GM19455 (cell line): ENCODE results near the gene LDLRAD4.
"Not testable (repeated sequence)": the region's sequence is repeated elsewhere in the genome, so short reads cannot be mapped to it uniquely, and the experiment has no call there.

Experiments used
- ATAC-seq: cut with Tn5 transposase; IDR thresholded peaks from one replicate; pipeline ENCODE4 v1.9.1; 2021; ENCODE audit not compliant: unreplicated experiment

Gene LDLRAD4

DNA sequence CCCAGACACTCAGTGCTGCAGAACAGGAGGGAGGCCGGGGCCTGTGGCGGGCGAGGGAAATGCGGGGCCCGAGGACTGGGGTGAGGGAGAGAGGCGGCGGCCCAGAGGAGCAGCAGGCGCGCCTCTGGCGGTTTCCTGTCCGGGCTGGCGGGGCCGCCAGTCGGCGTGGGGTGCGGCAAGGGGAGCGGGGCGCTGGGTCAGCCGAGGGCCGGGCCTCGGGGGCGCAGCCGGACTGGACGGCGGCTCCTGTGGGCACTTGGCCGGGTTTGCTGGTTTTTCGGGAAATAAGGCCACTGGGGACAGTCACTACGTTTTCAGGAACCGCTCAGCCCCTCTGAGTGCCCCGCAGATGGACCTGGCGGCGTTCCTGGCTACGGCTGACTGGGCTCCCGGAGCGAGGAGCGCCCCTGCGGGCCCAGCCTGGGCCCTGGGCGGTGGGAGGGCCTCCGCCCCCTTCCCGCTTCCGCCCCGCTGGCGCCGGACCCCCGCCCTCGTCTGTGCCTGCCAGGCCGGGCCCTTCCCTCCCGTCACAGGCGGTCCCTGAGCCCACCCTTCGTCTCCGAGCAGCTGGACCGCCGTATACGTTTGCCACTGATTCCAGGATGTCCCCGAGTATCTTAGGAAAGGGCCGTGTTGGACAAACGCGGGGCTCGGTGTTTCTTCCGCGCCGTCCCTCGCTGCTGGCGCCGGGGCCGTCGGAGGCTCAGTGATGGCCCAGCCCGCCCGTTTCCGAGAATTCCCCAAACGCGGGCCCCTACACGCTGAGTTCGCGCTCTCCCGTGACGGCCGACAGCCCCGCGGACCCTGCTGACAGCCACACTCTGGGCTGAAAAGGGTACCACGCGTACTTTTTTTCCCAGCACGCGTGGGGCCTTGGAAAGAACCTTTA, 423.2 kb downstream of the LDLRAD4 start:
- no peak for ATAC-seq

DNA sequence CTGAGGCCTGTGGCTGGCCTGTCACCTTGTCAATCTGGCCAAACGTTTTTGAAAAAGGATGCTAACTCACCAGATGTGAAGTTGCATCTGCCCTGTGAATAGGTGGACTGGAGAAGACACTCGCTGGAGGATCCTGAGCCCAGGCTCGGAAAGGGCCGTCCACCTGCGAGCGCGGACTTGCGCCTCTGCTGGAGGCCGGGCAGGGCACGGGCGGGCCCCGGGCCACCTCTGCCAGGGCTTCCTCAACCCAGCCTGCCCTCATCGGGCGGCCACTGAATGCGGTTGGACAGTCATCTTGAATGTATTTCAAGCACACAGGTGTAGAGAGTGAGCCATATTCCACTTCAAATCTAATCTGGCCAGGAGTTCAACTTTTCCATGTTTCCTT, 423.9 kb downstream of the LDLRAD4 start:
- no peak for ATAC-seq

DNA sequence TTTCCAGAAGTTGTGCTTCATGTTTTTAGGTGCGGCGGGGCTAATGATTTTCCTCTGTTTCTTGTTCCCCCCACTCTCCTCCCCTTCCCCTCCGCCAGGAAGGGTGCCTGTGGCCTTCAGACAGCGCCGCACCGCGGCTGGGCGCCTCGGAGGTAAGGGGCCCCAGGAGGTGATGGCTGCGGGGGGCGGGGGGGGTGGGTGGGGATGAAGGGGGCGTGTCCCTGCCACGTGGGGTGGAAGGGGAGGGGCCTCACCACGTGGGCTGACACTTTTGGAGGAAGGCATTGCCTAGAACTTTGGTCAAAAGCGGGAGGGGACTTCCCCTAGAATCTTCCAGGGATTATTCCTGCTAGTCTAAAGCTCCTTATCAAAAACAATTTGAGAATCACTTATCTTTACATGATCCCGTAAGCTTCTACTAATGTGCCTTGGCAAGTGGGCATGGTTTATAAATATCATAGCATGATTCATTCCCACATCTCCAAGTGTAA, 424.7 kb downstream of the LDLRAD4 start:
- ATAC-seq = no peak

DNA sequence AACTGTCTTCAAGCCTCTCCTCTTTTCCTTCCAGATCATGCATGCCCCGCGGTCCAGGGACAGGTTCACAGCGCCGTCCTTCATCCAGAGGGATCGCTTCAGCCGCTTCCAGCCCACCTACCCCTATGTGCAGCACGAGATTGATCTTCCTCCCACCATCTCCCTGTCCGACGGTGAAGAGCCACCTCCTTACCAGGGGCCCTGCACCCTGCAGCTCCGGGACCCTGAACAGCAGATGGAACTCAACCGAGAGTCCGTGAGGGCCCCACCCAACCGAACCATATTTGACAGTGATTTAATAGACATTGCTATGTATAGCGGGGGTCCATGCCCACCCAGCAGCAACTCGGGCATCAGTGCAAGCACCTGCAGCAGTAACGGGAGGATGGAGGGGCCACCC, 426.5 kb downstream of the LDLRAD4 start:
- no peak for ATAC-seq

DNA sequence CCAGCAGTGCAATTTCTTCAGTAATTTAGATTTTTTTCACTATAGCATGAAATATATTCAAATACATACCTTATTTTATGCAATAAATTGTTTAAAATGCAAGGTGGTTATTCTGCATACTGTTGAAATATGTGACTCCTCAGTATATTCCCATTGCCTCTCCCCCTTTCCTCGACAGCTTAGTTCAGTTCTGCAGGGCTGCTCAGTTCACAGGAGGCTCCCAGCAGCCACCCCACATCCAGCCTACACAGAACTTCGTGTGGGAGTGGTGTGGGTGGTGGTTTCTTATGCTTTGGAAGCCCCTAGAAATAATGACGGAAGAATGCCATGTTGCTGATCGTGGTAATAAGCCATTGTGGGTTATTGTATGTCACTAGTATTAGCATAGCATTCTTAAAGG, 428.1 kb downstream of the LDLRAD4 start:
- ATAC-seq = no peak

DNA sequence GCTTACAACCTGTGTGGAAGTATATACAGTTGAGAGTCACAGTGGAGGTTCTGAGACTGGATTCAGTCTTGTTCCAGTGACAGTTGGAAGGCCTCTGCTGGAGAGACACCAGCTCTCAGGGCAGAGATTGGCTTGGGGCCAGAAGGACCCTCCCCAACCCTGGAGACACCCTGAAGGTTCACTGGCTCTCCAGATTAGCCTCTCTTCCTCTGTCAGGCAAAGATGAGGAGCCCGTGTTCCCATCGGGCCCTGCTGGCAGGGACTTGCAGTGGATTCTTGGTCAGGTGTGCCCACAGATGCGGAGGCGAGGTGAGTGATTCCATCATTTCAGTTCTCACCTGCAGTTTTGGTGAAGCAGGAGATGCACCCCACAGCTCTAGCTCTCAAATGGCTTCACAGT, 429.2 kb downstream of the LDLRAD4 start:
- ATAC-seq = no peak

DNA sequence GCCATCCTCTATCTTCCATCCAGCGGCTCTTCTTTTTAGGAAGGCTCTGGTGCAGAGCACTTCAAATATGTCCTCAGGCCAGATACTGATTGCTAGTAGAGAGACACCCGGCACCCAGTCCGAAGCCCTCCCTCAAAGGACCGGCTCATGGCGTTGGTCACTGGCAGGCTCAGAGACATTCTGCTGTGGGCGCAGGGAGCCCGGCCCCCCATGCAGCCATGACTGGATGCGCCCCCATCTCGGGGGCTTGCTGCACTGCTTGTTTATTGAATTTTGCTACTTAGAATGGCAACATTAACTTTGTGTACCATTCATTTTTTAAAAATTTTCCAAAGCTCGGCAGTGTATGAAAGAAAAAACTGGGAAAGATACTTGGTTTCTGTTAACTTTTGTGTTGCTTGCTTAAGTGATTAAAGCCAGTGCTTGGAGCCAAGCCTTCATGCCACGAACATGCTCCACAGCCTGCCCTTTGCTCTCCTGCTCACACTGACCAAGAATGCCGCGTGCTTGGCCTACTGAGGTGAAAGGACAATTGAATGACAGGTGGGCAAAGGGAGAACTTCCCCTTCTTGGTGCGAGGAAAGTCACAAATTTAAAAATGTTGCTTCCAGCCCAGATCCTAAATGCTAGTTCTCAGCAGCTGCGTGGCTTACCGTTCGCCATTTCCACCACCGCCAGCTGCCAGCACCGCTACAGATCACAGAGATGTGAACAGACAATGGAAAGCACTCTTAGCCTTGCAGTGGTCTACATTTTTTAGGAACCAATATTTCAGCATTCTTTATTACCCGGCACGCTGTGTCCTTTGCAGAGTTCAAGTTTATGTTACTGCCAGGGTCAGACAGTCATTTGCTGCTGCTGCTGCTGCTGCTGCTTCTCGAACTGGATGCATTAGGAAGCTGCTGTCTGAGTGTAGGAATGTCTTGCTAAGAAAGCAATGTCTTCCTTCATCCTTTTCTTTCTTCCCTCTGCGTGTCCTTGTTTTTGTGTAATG, 431.1 kb downstream of the LDLRAD4 start:
- no peak for ATAC-seq

DNA sequence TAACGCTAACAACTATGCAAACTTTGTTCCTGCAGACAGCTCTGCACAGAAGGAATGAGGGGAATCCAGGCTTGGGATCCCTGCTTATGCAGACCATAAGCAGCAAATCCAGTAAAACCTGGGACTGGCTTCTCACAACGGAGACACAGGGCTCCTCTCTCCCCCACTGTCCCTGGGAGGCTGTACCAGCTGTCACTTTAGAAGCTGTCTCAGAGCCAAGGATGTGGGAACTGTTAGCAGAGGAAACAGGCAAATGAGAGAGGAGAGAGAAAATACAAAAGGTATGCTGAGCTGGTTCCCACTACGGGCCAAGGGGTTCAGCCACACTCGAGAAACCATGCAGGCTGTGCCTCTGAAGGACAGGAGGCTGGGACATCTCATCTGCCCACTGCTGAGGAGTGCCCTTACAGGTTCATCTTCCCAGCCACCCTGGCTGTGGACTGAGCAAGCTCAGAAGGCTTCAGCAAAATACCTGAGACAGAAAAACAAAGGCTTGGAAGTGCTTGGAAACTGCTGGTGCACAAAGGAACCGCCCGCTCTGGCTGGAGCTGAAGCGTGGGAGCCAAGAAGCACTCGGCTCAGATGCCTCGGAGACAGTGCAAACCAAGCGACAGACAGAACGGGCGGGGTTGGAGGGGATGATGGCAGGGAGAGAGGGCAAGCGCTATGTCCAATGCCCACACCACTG, 435.3 kb downstream of the LDLRAD4 start:
- ATAC-seq = no peak

DNA sequence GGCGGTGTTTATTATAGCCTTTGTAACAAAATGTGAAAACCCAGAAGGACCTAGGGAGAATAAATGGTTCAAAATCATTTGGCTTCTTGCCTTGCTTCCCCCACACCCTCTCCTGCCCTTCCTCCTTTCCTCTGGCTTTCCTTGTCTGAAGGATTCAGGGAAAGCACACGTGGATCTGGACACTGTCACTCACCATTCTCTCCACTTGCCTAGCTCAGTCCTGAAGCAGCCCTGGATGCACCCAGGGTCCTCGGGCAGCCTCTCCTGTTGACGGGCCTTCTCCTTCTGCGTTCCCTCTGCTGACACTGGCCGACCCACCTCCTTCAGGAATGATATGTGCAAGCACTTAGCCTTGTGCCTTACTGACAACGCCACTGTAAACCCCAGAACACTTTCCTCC, 439.4 kb downstream of the LDLRAD4 start:
- no peak for ATAC-seq

DNA sequence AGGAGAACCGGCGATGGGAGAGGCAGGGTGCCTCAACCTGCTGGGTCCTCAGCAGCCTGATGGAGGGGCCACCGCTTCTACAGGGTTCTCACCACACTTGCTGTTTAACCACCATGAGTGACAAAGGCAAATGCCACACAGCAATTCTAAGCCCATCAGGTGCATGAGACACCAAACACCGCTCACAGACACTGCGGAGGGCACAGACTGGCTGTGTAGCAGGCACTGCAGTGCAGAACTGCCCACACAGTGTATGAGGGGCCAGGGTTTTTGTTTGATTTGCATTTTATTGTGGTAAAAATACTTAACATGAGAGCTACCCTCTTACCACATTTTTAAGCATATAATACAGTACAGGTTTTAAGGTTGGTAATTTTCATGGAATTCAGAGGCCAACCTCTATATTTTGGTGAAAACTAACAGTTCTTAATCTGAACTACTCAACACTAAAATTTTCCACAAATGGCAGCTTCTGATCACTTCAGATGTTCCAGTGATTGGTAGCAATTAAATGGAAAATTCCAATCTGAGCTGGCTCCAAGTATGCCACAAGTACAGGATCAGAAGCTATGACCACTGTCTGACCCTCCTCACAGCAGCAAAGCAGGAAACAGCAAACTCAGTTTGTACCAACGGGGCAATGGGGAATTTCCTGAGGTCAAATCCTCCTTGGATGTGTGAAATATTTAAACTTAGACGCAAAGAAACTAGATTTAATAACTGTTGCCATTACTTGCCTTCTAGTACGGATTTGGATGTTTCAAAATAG, 440.1 kb downstream of the LDLRAD4 start:
- ATAC-seq = no peak

DNA sequence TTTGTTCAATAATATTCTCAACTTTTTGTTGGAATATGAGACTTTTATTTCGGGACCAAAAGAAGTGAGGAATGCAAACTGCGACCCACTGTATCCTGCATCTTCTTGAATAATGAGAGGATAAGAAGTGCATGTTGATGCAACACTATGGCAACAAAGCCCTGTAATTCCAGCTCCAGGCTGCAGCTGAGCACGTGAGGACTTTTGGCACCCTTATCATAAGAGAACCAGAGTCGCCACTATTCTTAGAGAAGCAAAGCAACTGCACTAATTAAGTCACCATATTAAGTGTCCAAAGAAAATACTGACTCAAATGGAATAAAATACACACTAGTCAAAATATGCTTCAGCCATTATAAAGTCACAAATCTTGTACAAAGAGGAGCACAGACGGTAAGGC, 441.9 kb downstream of the LDLRAD4 start:
- no peak for ATAC-seq

DNA sequence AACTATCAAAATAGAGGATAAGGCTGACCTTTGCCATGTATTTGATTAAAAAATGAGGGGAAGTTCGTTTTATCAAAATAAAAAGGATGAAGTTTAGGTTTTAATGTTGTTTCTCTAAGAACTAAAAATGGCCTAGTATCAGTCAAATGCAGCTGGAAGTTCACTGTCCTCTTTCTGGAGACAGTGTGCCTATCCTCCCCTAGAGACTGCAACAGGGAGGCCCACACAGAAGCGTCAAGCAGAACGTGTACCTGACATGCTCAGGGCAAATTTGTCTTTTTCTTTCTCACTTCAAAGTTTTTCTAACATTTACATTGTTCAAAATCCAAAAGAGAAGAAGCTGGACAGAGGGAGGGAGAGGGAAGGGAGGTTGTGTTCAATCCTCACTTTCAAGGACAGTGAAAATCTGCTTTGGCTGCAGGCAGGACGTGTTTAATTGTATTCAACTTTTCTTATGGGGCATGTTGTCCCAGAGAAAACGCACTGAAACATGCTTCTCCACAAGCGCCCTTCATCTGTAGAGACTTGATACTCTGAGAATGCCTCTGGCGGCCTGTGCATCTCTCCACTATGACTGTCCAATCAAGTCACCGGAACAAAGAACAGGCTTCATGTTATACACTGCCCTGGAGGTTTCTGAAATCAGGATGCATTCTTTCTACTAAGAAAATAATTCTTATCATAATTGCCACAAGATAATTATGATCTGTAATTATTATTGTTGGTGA, 442.7 kb downstream of the LDLRAD4 start:
- ATAC-seq = no peak

DNA sequence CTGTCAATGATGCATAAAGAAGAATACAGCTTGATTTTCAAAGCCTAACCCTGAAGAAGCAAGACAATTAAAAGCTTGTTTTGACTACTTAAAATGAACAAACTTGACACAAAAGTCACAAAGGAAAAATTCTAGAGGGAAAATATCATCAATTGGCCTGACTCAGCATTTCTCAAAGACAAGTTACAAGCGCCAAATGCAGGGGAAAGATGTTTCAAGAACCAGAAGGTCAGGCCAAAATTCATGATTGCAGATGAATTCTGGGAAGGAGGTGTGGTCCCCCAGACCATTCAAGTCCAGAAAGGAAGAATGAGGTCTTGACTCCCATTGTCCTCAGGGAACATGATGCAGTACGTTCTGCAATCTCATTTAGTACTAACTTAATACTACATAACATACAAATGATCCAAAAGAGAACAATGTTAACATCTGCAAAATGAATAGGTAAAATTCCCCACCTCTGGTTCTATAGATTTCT, 443.3 kb downstream of the LDLRAD4 start:
- no peak for ATAC-seq

DNA sequence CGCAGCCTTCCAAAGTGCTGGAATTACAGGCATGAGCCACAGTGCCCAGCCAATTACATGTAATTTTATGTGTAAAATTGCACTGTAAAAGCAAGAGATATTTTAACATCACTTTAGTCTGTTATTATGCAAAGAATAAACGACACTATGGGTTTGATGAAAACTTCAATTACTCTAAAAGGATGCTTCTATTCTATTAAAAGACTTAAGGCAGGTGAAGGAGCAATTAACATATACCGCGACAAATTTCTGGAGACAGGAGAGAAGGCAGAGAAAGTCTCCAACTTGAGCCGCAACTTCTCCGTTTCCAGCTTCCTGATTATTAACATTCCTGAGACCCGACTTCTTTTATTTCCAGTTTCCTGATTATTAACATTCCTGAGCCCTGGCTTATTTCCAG, 454.1 kb downstream of the LDLRAD4 start:
- ATAC-seq = no peak

DNA sequence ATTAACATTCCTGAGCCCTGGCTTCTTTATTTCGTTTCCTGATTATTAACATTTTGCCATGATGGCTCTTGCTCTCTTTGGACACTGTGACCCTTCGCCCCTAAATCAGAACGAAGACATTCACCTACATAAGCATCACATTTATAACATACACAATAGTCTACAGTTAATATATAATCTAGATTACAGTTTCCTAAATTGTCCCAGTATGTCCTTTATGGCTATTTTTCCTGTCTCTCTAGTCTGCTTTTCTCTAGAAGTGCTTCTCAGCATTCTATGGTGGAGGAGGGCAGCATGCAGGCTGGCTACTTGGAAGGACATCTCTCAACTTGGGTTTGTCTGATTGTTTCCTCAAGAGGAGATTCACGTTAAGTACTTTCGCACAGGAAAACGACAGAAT, 457.9 kb downstream of the LDLRAD4 start:
- ATAC-seq = no peak

DNA sequence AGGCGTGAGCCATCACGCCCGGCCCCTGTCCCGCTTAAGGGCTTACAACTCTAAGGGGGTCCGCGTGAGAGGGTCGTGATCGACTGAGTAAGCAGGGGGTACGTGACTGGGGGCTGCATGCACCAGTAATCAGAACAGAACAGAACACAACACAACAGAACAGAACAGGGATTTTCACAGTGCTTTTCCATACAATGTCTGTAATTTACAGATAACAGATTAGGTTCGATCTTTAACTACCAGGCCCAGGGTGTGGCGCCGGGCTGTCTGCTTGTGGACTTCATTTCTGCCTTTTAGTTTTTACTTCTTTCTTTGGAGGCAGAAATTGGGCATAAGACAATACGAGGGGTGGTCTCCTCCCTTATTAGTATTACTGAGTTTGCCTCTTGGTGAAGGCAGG, 458.8 kb downstream of the LDLRAD4 start:
- not testable (repeated sequence) for ATAC-seq

DNA sequence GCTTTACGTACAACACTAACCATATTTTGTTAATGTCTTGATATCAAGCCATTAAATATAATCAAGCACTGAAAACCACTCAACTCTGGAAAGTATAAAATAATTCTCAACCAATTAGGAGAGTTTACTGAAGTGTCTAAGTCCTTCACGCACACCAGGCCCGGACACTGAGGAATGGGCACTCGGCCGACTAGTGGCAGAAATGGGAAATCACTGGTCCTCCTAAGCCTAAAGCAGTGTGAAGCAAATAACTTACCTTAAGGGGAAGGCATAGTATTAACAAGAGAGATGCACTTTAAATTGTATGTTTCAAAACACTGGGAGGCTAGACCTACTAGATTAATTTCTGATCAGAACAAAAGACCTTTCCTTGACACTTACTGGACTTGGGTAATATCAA, 462.1 kb downstream of the LDLRAD4 start:
- no peak for ATAC-seq

DNA sequence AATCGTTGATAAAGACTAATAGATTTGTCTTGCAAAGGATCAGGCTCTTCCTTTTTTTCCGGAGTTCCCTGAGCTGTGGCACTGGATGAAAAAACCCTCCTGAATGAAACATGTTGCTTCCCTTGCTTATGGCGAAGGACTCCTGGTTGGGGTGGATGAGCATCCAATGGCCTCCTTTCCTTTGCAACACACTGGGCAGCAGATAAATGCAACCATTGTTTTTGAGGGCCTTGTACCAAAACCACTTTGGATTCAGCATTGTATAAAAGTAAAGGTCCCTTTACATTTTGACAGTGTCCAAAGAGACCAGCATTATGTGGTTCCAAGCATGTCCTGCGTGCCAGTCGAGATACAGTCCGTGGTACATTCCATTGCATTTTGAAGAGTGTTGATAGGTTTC, 463.1 kb downstream of the LDLRAD4 start:
- no peak for ATAC-seq

DNA sequence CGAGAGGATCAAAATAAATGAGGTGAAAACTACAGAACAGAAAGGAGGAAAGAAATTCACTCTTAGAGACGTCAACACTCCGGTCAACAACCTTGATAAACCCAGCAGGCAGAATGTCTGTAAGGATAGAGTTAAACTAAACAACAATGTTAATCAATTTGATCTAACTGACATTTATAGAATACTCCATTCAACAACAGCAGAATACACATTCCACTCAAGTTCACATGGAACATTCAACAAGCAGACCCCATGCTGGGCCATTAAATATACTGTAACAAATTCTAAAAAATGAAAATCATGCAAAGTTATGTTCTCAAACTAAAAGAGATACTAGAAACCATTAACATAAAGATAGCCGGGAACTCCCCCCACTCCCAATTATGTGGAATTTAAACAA, 466.0 kb downstream of the LDLRAD4 start:
- no peak for ATAC-seq
